K562 (cell line): Measurements from ENCODE around the gene TAF1A. TPM values are rescaled to one million over a fixed set of nuclear protein-coding genes. Genes with fewer than 3 reads are reported as not detected.

Source experiments
- ATAC-seq: fragments of 200-7000 bp; cut with Tn5 transposase; 3 replicates; pipeline ENCODE4 v1.9.1; 2020; ENCODE audit warnings: moderate library complexity
- BruUV-seq: library from RNA; stranded (reverse); fragments of 400-500 nt; replicated peaks from 2 replicates; lab custom pipeline; 2021; lab: Mats Ljungman, UMichigan
- CTCF ChIA-PET: fragments of 300-600 bp; formaldehyde crosslinking; extraction: SDS; loops from one replicate; lab custom pipeline; 2021; ENCODE audit warnings: low intra/inter-chr PET ratio; lab: Yijun Ruan, JAX
- POLR2A ChIA-PET: fragments of 300-600, 350-650 bp; sonication (Branson Sonifier 250); formaldehyde crosslinking; extraction: SDS; loops from one replicate; lab custom pipeline; 2021; ENCODE audit warnings: antibody characterized with exemption, inconsistent platforms; lab: Yijun Ruan, JAX
- DNase-seq, 4 experiments: peaks; one replicate each; pipeline versions ENCODE4 v3.0.0 to v3.0.0-alpha.2; 2011 to 2018; ENCODE audit warnings: low spot score in 3 of 4, mixed read lengths in 3 of 4; ENCODE audit errors: extremely low read depth in 1 of 4
- FAIRE-seq: peaks from 2 replicates; lab custom pipeline; 2011; peaks lifted over from hg19 to GRCh38; lab: Jason Lieb, UNC
- H2AFZ ChIP-seq: 2 replicates; pipeline ENCODE4 v1.6.0; 2011; ENCODE audit warnings: low read depth, low read length, control low read depth, inconsistent platforms
- H3K27ac ChIP-seq: fragments of 200-600 bp; 3 replicates; pipeline ENCODE4 v1.8.0; 2011; ENCODE audit warnings: low read depth, mild to moderate bottlenecking, control low read depth, inconsistent platforms, low read length, moderate library complexity, mixed read lengths; ENCODE audit errors: extremely low read depth
- H3K27me3 ChIP-seq, 2 experiments: fragments of 300-600 bp in 1 of 2; 2 replicates in 1 of 2; 3 replicates in 1 of 2; pipeline versions ENCODE4 v1.6.0 to v1.8.0; 2011; ENCODE audit warnings: inconsistent platforms in 2 of 2, low read length in 2 of 2, mild to moderate bottlenecking in 1 of 2, mixed read lengths in 1 of 2, moderate library complexity in 1 of 2; ENCODE audit not compliant: control insufficient read depth in 2 of 2, insufficient read depth in 2 of 2
- H3K36me3 ChIP-seq: fragments of 300-600 bp; 3 replicates; pipeline ENCODE4 v1.8.0; 2011; ENCODE audit warnings: mild to moderate bottlenecking, low read length, inconsistent platforms; ENCODE audit not compliant: control insufficient read depth, insufficient read depth
- H3K4me1 ChIP-seq, 2 experiments: fragments of 200-600 bp in 1 of 2; replicated peaks in 1 of 2; 2 replicates in 1 of 2; 3 replicates in 1 of 2; pipeline versions ENCODE4 v1.5.1 to v1.8.0; 2011; ENCODE audit warnings: inconsistent platforms in 2 of 2, low read length in 2 of 2, mild to moderate bottlenecking in 1 of 2, mixed read lengths in 1 of 2, moderate library complexity in 1 of 2; ENCODE audit not compliant: control insufficient read depth in 2 of 2, insufficient read depth in 2 of 2
- H3K4me2 ChIP-seq: 2 replicates; pipeline ENCODE4 v1.6.1; 2011; ENCODE audit warnings: low read length, control low read depth, inconsistent platforms, mixed read lengths; ENCODE audit not compliant: insufficient read depth
- H3K4me3 ChIP-seq: fragments of 200-600 bp; sonication (generic), shearing (Covaris generic); 2 replicates; pipeline ENCODE4 v1.5.1; 2016; ENCODE audit warnings: control low read depth, inconsistent platforms
- H3K79me2 ChIP-seq: fragments of 200-600 bp; 3 replicates; pipeline ENCODE4 v1.8.0; 2011; ENCODE audit warnings: low read length, inconsistent platforms; ENCODE audit not compliant: control insufficient read depth, insufficient read depth
- H3K9ac ChIP-seq, 2 experiments: 2 replicates each; pipeline versions ENCODE4 v1.6.0 to v1.6.1; 2011; ENCODE audit warnings: low read depth in 2 of 2, low read length in 2 of 2, control low read depth in 1 of 2, inconsistent platforms in 1 of 2, mild to moderate bottlenecking in 1 of 2, mixed read lengths in 1 of 2; ENCODE audit not compliant: insufficient read depth in 1 of 2
- H3K9me1 ChIP-seq: one replicate; pipeline ENCODE4 v1.6.0; 2011; ENCODE audit warnings: inconsistent platforms, mild to moderate bottlenecking, low read length, moderate library complexity; ENCODE audit not compliant: control insufficient read depth, insufficient read depth
- H3K9me3 ChIP-seq: replicated peaks from 2 replicates; pipeline ENCODE4 v1.5.1; 2011; ENCODE audit warnings: low read depth, low read length, inconsistent platforms; ENCODE audit not compliant: control insufficient read depth, insufficient read depth
- H4K20me1 ChIP-seq: replicated peaks from 2 replicates; pipeline ENCODE4 v1.6.1; 2011; ENCODE audit warnings: low read length, inconsistent platforms, mixed read lengths; ENCODE audit not compliant: control insufficient read depth, insufficient read depth
- HDAC1 ChIP-seq, 2 experiments: fragments of 450-650 bp; IDR thresholded peaks; 2 replicates each; pipeline ENCODE4 v1.6.1; 2016 to 2017; ENCODE audit warnings: inconsistent platforms in 1 of 2, mild to moderate bottlenecking in 1 of 2, moderate library complexity in 1 of 2
- POLR2H ChIP-seq: IDR thresholded peaks from 2 replicates; pipeline ENCODE4 v1.6.1; 2016; ENCODE audit warnings: missing genetic modification characterization, low read depth, mild to moderate bottlenecking, control low read depth, missing compliant biosample characterization, moderate library complexity
- RBM39 ChIP-seq: fragments of 200-400 bp; formaldehyde crosslinking; optimal IDR thresholded peaks from 2 replicates; pipeline ENCODE3; 2018; ENCODE audit warnings: low read depth, low read length
- ZBTB7A ChIP-seq: IDR thresholded peaks from 2 replicates; pipeline ENCODE4 v1.6.1; 2011; ENCODE audit warnings: low read depth, mild to moderate bottlenecking, low read length, moderate library complexity, borderline replicate concordance; ENCODE audit not compliant: control insufficient read depth
- ZFPM2 ChIP-seq: fragments of 250-450 bp; sonication (Bioruptor Pico); IDR thresholded peaks from 2 replicates; pipeline ENCODE4 v1.5.1; 2022; ENCODE audit warnings: mild to moderate bottlenecking
- ZNF280B ChIP-seq: fragments of 250-450 bp; sonication (Bioruptor Pico); IDR thresholded peaks from 2 replicates; pipeline ENCODE4 v1.5.1; 2021; ENCODE audit warnings: mild to moderate bottlenecking
- ZNF584 ChIP-seq: fragments of 200-800 bp; sonication (Bioruptor generic); IDR thresholded peaks from 2 replicates; pipeline ENCODE4 v1.6.1; 2016; ENCODE audit warnings: low read depth, mild to moderate bottlenecking, missing genetic modification characterization, missing compliant biosample characterization
- WGBS: fragments of 100-300 bp; shearing (Covaris generic); methylation state at CpG from one replicate; pipeline ENCODE4 v1.1.6; 2016; ENCODE audit warnings: low coverage, mixed read lengths; ENCODE audit not compliant: insufficient coverage; ENCODE audit errors: missing lambda C conversion rate; 5-methylcytosine and 5-hydroxymethylcytosine counted together
- in situ Hi-C: fragments of 300-500 bp; cut with MboI; formaldehyde crosslinking; loops from 4 replicates; pipeline ENCODE4 v1.15.0; 2018; ENCODE audit warnings: inconsistent platforms, mixed read lengths
- intact Hi-C: fragments of 100-400 bp; cut with micrococcal nuclease; formaldehyde crosslinking; loops from 2 replicates; pipeline ENCODE4 v1.14.2; 2022
- polyA plus RNA-seq, 8 experiments: library from polyadenylated mRNA; depleted of rRNA in 4 of 8; stranded (reverse) in 5 of 8; unstranded in 3 of 8; fragments of >200 nt; fragmentation: Nextera tagmentation in 2 of 8; fragmentation: Illumina TruSeq in 1 of 8; extraction: Ambion mirVana in 2 of 8; extraction: Trizol in 1 of 8; gene quantifications; 2 replicates each; pipeline versions ENCODE4 v1.2.1 to v1.2.3, GENCODE V29; 2011 to 2014; ENCODE audit warnings: inconsistent platforms in 1 of 8, missing spikeins in 1 of 8
- total RNA-seq, 7 experiments: library from RNA; depleted of rRNA in 6 of 7; stranded (reverse); fragments of >200 nt in 6 of 7; fragmentation: Illumina TruSeq in 2 of 7; extraction: Trizol in 2 of 7; gene quantifications; 2 replicates each; pipeline versions ENCODE4 v1.2.1 to v1.2.3, GENCODE V29; 2011 to 2021; ENCODE audit warnings: low replicate concordance in 1 of 7

Gene TAF1A
- total and polyA plus RNA-seq, 9 of the 15 experiments (the other 6 are each of a cell fraction or from before 2014, with no cell fraction given), result 17.8 to 36.8 (median 25.3) TPM

GRCh38 chr1:222601257-222601656 is 11.5 kb upstream of the TAF1A start:
- H3K79me2 ChIP-seq, result no peaks in the 10 kb centered on the region
- no peak for DNase-seq
- TF ChIP-seq ZFPM2 (CRISPR knock-in tag) (no peak), ZNF280B (CRISPR knock-in tag) (no peak), RBM39 (no peak), HDAC1 (IDR thresholded peaks at IDR 0.05) (no peak), ZBTB7A (no peak), POLR2H (no peak), ZNF584 (no peak)
- BruUV-seq, result no TSS peak
- FAIRE-seq, result no peak
- no peak overlapping the region for H3K9ac ChIP-seq
- ChIA-PET CTCF (no interaction called here), POLR2A (no interaction called here)
- no peaks in the 10 kb centered on the region for H3K9me1 ChIP-seq
- peaks cover 0 to 3% of the 10 kb centered on the region in 2 experiments; a peak in 1 of 5 replicates for H3K27me3 ChIP-seq
- WGBS, result 36% methylated on average over 3 of the region's 3 CpGs
- no peaks in the 10 kb centered on the region for H3K36me3 ChIP-seq
- H3K4me2 ChIP-seq, result no peak overlapping the region
- no peak overlapping the region for H3K27ac ChIP-seq
- H3K9me3 ChIP-seq, result no peaks in the 10 kb centered on the region
- H3K4me3 ChIP-seq, result no peak overlapping the region
- H2AFZ ChIP-seq, result peak overlapping the region; percentile 16; the same call in 1 of the 2 replicates
- H3K4me1 ChIP-seq, result no peaks in the 10 kb centered on the region
- no peaks in the 10 kb centered on the region for H4K20me1 ChIP-seq
- ATAC-seq, result no peak
- intact Hi-C loops (no loop called here), in situ Hi-C loops (no loop called here)
